ELF-1 (cell line): ENCODE results near the gene PRR16.

ENCODE experiments used
- DNase-seq: peaks from one replicate; pipeline ENCODE4 v3.0.0-alpha.2; 2016; ENCODE audit warnings: low read depth, low spot score

Gene PRR16

GRCh38 chr5:120567921-120568320 is 103.8 kb downstream of the PRR16 start:
- no peak for DNase-seq

- no peak for DNase-seq
Observed at GRCh38 chr5:120568711-120569110, 104.6 kb downstream of the PRR16 start.

GRCh38 chr5:120576588-120576987 is 112.5 kb downstream of the PRR16 start:
- peak; percentile 1 for DNase-seq

- DNase-seq = no peak
Observed at GRCh38 chr5:120582635-120583034, 118.5 kb downstream of the PRR16 start.

DNA sequence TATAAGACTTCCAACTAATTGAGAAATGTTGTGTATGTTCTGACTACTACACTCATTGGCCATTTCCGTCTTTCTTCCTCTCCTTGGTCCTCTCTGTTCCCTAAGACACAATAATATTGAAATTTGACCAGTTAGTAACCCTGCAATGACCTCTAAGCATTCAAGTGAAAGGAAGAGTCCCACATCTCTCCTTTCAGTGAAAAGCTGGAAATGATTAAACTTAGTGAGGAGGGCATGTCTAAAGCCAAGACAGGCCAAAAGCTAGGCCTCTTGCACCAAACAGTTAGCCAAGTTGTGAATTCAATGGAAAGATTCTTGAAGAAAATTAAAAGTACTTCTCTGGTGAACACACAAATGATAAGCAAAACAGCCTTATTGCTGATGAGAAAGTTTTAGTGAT is 122.5 kb downstream of the PRR16 start:
- DNase-seq = no peak

GRCh38 chr5:120591911-120592310 is 127.8 kb downstream of the PRR16 start:
- no peak for DNase-seq

DNA sequence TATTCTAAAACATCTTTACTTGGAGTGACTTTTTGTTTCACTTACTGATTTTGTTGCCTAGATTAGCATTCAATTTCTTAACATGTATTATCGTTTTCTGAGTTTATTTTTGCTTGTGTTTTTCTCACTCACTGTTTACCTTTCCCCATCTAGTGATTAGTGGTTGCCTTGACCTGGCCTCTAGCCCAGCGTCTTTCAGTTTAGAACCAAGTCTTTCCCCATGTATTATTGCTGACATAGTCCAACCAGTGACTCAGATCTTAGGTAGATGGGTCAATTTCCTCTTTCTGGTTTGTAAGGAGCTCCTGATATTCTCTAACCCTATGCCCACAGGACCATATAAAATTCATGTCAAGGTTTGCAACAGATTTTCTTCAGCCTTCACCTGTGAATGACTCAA is 135.5 kb downstream of the PRR16 start:
- DNase-seq = no peak

GRCh38 chr5:120600639-120601038 is 136.5 kb downstream of the PRR16 start:
- DNase-seq = no peak

- no peak for DNase-seq
Observed at GRCh38 chr5:120602033-120602432, 137.9 kb downstream of the PRR16 start.

DNA sequence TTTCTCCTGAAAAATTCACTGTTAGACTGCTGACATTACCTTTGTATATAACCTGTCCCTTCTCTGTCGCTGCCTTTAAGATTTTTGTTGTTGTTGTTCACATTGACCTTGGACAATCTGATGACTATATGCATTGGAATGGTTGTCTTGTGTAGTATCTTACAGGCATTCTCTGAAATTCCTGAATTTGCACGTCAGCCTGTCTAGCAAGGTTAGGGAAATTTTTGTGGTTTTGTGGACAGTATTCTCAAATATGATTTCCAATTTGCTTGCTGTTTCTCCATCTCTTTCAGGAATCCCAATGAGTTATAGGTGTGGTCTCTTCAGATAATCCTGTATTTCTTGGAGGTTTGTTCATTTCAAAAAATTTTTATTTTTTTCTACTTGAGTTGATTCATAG is 140.8 kb downstream of the PRR16 start:
- no peak for DNase-seq

GRCh38 chr5:120605325-120606079 is 141.4 kb downstream of the PRR16 start:
- DNase-seq = peak; percentile 1

- no peak for DNase-seq
Observed at GRCh38 chr5:120609570-120609969, 145.5 kb downstream of the PRR16 start.

- no peak for DNase-seq
Observed at GRCh38 chr5:120610145-120610544, 146.0 kb downstream of the PRR16 start.

DNA sequence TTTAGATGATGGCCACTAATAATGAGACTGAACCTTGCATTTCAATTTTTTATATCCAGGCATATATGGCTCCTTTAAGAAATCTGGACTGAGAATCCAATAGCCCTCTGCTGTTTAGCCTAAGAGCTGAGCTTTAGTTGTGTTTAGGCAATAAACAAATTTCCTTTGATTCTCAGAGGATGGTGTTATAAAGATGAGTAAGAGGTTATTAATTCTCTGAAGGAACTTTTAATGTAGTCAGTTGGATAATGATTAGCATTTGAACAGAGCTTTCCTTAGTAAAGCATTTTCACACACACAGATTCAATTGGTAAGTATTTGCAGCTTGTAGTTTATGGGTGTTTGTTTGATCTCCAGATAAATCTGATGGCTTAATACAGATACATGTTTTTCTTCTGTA is 149.6 kb downstream of the PRR16 start:
- DNase-seq = no peak

- no peak for DNase-seq
Observed at GRCh38 chr5:120614531-120615180, 150.6 kb downstream of the PRR16 start.

DNA sequence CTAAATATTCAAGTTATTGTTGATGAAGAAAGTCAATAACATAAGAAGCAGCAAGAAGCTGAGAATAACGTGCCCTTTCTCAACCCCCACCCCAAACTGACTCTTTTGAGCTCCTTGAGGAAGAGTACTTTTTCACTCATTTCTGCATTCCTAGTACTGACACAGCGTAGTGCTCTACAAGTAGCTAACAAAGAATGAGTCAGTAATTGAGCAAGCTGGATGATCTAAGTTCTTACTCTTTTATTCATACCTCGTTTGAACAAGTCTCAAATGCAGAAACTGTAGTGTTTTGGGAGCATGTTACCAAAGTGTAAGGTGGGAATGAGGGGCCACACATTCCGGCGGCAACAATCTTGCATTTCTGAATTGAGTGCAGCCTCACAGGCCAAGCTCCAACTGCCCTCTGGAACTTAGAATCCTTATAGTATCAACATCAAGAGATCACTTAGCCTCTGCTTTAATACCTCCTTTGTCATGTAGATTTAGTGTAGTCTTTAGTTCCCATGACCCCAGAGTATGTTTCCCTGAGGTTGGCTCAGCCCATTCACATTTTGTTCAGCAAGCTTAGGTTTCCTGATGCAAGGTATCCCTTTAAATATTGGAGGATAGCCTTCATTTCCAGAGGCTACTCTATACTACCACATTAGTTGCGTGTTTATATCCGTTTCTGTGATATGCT is 152.0 kb downstream of the PRR16 start:
- DNase-seq = peak; percentile 27

DNA sequence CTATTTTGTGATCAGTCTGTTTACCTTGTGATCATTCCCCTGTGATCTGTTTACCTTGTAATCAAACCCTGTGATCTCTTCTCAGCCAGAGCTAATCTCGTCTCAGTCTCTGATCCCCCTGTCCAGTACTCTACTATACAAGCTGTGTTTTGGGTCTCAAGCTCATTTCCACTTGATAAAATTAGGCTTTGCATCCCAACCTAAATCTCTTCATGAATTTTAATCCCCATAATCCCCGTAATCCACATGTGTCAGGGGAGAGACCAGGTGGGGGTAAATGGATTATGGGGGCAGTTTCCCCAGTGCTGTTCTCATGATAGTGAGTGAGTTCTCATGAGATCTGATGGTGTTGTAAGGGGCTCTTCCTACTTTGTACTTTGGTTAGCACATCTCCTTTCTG is 157.2 kb downstream of the PRR16 start:
- DNase-seq = no peak

GRCh38 chr5:120624021-120624563 is 160.0 kb downstream of the PRR16 start:
- DNase-seq = no peak

DNA sequence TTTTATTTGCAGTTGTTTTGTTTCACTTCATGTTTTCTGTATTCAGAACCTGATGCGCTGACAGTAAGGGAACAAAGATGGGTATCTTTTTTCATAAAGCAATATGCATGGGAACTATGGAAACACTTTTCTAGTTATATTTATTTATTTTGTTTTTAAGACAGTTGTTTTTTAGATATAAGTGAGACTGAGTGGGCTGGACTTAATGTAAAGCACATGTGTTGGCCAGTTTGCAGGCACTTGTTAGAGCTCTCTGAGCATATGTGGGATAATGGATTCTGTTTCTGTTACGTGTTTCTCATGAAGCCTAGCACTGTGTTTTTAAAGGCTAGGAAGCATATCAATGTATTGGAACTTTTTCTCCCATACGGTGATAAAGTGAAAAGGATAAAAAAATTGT is 164.1 kb downstream of the PRR16 start:
- no peak for DNase-seq

- DNase-seq = no peak
Observed at GRCh38 chr5:120630550-120630949, 166.4 kb downstream of the PRR16 start.

DNA sequence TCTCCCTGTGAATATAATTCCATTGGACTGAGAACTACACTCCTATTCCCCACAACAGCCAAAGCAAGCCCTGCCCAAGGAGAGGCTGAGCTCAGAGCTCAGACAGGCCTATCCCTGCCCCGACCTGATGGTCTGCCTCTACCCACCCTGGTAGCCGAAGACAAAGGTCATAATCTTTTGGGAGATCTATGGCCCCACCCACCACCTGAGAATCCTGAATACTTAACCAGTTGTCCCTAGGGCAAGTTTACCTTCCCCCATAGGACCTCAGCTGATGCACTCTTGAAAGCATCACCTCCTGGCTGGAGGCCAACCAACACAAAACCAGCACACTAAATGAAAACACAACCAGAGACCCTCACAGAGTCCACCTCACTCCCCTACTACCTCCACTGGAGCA is 167.5 kb downstream of the PRR16 start:
- DNase-seq = peak; percentile 77

DNA sequence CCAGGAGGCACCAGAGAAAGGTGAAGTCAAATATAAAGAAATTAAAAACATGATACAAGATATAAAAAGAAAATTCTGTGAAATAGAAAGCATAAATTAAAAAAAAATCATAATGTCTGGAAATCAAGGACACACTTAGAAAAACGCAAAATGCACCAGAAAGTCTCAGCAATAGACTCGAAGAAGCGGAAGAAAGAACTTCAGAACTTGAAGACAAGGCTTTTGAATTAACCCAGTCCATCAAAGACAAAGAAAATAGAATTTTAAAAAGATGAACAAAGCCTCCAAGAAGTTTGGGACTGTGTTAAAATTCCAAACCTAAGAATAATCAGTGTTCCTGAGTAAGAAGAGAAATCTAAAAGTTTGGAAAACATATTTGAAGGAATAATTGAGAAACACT is 168.3 kb downstream of the PRR16 start:
- no peak for DNase-seq

DNA sequence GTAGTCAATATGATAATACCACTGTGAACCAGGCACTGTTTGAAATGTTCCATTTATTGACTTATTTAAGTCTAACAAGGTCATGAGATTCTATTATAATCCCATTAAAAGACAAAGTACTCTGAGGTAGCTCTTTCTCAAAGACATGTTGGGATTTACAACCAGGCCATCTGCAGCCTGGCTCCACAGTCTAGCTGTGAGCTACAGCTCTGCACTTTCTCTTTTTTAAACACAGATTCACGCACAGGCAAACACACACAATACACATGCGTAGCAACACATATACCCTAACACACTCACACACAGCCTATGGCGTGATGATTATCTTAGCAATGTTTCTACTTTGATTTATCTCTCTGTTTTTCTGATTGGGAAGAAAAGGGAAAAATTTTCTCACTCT is 174.3 kb downstream of the PRR16 start:
- no peak for DNase-seq
